HG03097 (cell line): ENCODE data around the gene SNED1.
"Not testable (repeated sequence)": the region's sequence is repeated elsewhere in the genome, so short reads cannot be mapped to it uniquely, and the experiment has no call there.

Experiments used
- ATAC-seq: cut with Tn5 transposase; IDR thresholded peaks from one replicate; pipeline ENCODE4 v1.9.1; 2021; ENCODE audit not compliant: unreplicated experiment, low FRiP score

SNED1 gene

GRCh38 chr2:240972201-240972600, 26.2 kb upstream of the SNED1 start:
- no peak for ATAC-seq

DNA sequence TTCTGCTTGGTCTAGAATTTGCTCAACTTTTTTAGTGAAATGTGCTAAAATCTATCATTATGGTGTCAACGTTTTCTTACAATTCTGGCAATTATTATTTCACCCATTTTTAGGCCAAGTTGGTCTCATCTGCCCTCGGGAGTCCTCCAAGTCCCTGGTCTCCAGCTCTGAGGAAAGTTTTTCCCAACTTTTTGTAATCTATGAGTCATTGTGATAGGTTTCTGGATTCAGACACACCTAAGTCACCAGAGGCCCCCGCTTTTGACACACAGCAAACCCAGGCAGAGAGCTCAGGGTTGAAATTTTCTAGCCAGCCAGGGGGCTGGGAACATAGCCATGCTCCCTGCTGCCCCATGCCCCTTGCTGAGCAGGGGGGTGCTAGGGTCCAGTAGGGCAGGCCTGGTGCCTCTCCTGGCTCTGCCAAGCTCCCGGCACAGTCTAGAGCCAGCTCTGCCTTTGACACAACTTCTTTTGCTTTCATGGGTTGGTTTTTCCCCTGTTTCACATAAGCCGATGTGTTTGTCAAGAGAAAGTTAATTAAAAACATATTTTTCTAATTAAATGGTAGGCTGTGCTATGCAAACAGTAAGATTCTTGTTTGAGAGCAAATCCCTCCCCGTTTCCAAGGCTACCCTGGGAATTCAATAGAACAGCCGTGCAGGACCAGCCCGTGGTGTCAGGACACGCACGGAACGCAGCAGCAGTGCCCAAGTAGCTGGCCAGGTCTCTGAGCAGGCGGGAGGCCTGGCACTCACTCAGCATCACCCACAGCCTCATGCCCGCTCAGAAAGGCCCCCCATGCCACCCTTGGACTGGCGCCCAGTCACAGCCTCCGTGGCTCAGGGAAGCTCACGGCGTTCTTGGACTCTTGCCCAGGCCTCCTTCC, 25.5 kb upstream of the SNED1 start:
- no peak for ATAC-seq

DNA sequence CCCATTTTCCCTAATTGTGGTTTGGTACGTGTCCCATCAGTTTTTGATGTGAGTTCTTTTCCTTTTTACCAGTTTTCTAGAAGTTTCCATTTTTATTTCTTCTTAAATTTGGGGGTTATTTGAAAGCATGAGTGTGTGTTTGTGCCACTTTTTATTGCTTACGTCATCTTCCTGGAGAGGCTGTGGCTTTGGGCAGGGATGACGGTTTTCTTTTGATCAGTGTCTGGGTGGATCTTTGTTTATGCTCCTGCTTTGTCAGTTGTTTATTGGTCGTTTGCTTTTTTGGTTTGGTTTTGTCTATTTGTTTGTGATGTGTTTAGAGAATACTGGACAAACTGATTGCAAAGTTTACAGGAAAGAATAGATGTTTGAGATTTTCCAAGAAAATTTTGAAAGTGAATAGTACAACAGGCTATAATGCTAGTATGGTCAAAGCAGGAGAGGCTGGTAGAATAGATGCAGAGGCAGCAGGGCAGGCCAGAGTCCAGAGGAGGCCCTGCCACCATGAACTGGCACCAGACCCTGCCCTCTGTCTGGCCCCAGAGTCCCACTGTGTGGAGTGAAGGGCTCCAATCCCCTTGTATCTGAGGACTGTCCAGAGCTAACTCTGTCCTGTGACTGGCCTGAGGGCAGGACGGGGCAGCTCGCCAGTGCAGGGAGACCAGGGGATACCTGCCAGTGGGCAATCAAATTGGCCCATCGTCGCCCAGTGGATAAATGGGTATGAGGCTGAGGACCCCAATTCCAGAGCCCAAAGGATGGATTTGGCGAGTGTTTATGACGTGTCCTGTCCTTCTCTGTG, 23.4 kb upstream of the SNED1 start:
- no peak for ATAC-seq

DNA sequence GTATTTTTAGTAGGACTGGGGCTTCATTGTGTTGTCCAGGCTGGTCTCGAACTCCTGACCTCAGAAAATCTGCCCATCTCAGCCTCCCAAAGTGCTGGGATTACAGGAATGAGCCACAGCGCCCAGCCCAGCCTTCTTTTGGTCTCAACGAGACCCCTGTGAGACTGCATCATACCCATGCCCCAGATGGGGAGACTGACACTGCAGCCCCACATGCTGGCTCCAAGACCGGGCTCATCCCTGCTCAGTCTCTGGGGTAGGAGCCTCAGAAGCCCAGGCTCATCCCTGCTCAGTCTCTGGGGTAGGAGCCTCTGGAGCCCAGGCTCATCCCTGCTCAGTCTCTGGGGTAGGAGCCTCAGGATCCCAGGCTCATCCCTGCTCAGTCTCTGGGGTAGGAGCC, 22.5 kb upstream of the SNED1 start:
- not testable (repeated sequence) for ATAC-seq

GRCh38 chr2:240981280-240981679, 17.1 kb upstream of the SNED1 start:
- no peak for ATAC-seq

GRCh38 chr2:240981871-240982800, 16.3 kb upstream of the SNED1 start:
- no peak for ATAC-seq

- no peak for ATAC-seq
These were observed 15.6 kb upstream of the SNED1 start for GRCh38 chr2:240982821-240983281.

DNA sequence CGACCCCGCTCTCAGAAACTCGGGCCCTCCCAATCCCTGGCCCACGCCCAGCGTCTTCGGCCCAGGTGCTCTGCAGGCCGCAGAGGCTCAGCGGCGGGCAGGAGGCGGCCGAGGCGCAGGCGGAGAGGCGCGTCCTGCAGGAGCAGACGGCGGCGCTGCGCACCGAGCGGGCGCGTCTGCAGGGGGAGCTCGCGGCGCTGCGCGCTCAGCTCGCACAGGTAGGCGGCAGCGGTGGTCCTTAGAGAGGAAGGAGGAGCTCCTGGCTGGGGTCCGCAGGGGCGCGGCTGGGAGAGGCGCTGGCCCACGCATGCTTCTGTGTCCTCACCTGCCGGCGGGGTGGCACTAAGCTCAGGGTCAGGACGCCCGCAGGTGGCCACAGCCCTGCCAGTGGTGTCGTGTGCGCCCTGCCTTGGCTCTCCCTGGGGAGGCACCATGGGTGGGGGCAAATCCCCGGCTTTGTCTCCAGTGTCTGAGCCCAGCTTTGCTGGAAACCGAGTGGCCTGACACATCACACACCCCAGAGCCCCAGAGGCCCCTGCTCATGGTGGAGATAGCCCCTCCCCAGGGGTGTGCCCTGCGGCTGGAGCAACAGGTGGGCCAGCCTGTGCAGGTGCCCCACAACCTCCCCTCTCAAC, 14.9 kb upstream of the SNED1 start:
- ATAC-seq: no peak

DNA sequence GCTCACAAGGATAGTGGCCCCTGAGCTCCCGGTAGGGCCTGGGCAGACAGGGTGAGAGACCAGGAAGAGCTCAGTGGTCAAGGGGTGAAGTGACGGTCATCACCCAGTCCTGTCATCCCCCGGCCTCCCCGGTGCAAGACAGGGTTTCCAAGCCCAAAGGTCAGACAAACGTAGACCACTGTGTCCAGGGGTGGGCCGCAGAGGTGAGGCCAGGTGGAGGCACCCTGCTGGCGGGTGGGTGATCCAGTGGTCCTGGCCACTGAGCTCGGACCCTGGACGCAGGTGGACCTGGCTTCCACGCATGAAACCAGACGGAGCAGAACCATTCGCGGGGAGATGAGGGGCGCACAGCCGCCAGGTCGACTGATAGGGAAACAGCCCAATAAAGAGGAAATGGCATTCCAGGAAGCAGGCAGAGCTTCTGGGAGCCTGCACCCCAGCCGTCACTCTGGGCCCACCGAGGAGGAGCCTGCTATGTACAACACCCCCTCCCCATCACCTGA, 14.4 kb upstream of the SNED1 start:
- ATAC-seq: no peak

DNA sequence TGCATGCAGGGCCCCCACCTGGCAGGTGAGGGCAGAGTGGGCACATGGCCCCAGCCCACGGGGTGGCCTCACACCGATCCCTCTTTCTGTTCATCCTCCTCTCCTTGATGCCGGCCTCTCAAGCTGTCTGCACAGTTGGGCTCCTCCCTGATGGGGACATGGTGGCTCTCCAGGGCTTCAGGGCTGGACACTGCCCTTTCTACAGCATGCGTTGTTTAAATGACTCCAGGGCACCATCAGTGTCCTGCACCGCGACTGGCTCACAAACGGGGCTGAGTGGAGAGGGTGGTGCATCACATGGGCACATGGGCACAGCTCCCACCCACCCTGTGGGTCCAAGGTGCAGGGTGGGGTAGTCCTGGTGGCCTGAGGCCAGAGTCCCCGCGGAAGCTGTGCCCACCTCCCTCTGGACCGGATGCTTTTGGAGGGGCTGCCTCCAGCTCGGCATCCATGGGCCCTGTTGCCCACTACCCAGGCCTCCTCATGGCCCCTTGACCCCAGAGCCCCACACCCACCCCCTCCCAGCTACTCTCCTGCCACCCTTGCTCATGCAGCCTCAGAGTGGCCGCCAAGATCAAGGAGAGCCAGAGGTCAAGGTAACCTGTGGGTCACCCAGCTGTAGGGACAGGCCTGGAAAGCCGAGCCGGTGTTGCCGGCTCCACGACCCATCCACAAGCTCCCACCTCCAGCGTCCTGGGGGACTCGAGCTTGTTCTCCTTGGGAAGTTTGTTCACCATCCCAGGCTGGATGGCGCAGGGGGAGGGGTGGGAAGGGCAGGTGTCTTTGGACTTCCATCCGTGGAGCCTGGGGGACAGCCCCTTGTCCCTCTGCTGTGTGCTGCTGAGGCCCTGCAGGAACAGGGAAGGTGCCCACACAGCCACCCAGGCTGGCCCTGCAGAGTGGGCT, 12.3 kb upstream of the SNED1 start:
- no peak for ATAC-seq

- no peak for ATAC-seq
These were observed 11.5 kb upstream of the SNED1 start for GRCh38 chr2:240986787-240987411.

GRCh38 chr2:240987588-240987987, 10.8 kb upstream of the SNED1 start:
- no peak for ATAC-seq

- no peak for ATAC-seq
These were observed 10.3 kb upstream of the SNED1 start for GRCh38 chr2:240988146-240988545.

GRCh38 chr2:240988571-240989271, 9.7 kb upstream of the SNED1 start:
- no peak for ATAC-seq

DNA sequence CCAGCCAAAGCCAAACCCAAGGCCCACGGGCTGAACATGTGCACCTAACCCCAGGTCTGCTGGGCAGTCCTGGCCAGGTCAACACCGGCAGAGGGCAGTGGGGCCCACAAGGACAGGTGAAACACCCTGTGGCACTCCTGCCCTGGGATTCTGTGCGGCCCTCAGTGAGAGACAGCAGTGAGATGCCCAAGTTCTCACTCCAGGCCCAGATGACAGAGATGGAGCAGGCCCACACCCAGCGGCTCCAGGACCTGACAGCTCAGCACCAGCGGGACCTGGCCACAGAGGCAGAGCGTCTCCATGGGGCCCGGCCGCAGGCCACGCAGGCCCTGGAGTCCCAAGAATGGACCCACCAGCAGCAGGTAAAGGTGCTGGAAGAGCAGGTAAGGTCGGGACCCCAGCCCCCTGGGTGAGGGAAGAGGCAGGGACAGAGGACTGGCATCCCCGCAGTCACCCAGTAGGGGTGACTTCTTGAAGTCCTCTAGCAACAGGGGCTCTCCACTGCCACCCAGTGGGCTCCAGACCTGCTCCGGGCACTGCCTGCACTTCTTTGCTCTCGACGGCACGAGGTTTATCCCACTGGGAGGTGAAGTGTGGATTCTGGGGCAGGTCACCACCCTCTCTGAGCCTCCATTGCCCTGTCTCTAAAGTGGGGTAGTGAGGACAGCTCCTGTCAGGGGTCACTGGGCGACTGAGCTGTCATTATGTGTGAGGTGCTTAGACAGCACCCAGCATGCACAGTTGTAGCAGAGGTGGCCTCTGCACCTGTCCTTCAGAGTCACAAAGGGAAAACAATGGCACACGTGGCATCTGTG, 8.8 kb upstream of the SNED1 start:
- ATAC-seq: no peak

DNA sequence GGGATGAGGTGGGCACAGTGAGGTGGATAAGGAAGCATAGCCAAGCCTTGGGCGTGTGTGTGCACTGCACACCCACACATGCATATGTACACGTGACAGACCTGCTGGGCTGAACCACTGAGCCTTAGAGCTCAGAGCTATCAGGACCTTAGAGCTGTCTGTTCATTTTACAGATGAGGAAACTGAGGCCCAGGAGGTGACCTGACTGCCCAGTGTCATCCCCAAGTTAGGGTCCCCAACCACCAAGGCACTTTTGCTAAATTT, 8.2 kb upstream of the SNED1 start:
- no peak for ATAC-seq

DNA sequence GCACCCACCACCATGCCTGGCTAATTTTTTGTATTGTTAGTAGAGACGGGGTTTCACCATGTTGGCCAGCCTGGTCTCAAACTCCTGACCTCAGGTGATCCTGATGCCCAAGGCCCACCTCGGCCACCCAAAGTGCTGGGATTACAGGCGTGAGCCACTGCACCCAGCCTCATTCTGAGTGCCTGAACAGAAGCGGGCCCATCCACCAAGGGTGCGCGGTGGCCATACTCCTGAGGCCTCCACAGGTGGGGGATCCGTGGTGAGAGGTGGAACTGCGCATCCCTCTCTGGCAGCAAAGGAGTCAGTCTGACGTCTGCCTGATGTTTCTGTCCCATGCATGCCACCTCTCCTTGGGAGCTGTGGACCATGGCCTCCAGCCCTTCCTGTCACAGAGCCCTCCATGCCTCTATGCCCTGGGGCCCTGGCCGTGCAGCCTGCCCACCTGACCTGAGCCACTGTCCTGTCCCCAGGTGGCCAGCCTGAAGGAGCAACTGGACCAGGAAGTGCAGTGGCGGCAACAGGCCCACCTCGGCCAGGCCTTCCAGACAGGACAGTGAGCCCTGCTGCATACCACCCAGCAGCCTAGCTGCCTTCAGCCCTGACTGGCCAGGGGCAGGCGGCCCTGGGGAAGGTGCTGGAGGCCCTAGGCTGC, 7.6 kb upstream of the SNED1 start:
- ATAC-seq: no peak
